ENCODE measurements around the gene DNAH2. TPM values are rescaled to one million over a fixed set of nuclear protein-coding genes. Genes with fewer than 3 reads are reported as not detected.

DNAH2 gene
- total RNA-seq, 1 donor: under 0.01 TPM

GRCh38 chr17:7881276-7882054, 163.9 kb downstream of the DNAH2 start:
- H3K4me3 ChIP-seq (ENCODE audit: low read depth, low read length): no peak overlapping the region
- DNase-seq (ENCODE audit: low read depth): no peak
- TF ChIP-seq CTCF (IDR thresholded peaks at IDR 0.05; ENCODE audit: insufficient read depth, low read length): no peak

- H3K4me3 ChIP-seq (ENCODE audit: low read depth, low read length): no peak overlapping the region
- DNase-seq (ENCODE audit: low read depth): no peak
- TF ChIP-seq CTCF (IDR thresholded peaks at IDR 0.05; ENCODE audit: insufficient read depth, low read length): no peak
Observed at GRCh38 chr17:7882068-7882467, 164.5 kb downstream of the DNAH2 start.

- H3K4me3 ChIP-seq (ENCODE audit: low read depth, low read length): peak overlapping the region; percentile 22
- no peak for DNase-seq (ENCODE audit: low read depth)
- TF ChIP-seq CTCF (IDR thresholded peaks at IDR 0.05; ENCODE audit: insufficient read depth, low read length): no peak
Observed at GRCh38 chr17:7882629-7883028, 165.1 kb downstream of the DNAH2 start.

Other genes starting within 250 kb of the DNAH2 start
- 37.4 and 45.5 TPM in 2 replicates for gene ZBTB4, start 238.1 kb upstream of the DNAH2 start, total RNA-seq (ENCODE audit: low replicate concordance)
- gene SLC35G6, start 236.3 kb upstream of the DNAH2 start, total RNA-seq (ENCODE audit: low replicate concordance): not detected in 2 replicates
- 72.9 and 74.1 TPM in 2 replicates for gene POLR2A, start 233.4 kb upstream of the DNAH2 start, total RNA-seq (ENCODE audit: low replicate concordance)
- gene TNFSF12, start 168.7 kb upstream of the DNAH2 start, total RNA-seq (ENCODE audit: low replicate concordance): 10.1 and 14.5 TPM in 2 replicates
- gene TNFSF13, start 159.0 kb upstream of the DNAH2 start, total RNA-seq (ENCODE audit: low replicate concordance): 1.1 and 1.4 TPM in 2 replicates
- 14.6 and 60.4 TPM in 2 replicates for gene SENP3, start 155.8 kb upstream of the DNAH2 start, total RNA-seq (ENCODE audit: low replicate concordance)
- gene CD68, start 138.1 kb upstream of the DNAH2 start, total RNA-seq (ENCODE audit: low replicate concordance): 4.9 and 71.7 TPM in 2 replicates
- gene MPDU1, start 133.9 kb upstream of the DNAH2 start, total RNA-seq (ENCODE audit: low replicate concordance): 32.3 and 127 TPM in 2 replicates
- 0.57 and 1.4 TPM in 2 replicates for gene SOX15, start 127.7 kb upstream of the DNAH2 start, total RNA-seq (ENCODE audit: low replicate concordance)
- 27.1 and 33.1 TPM in 2 replicates for gene FXR2, start 102.8 kb upstream of the DNAH2 start, total RNA-seq (ENCODE audit: low replicate concordance)
- 34.5 and 82.2 TPM in 2 replicates for gene SAT2, start 89.9 kb upstream of the DNAH2 start, total RNA-seq (ENCODE audit: low replicate concordance)
- 0.25 and 0.36 TPM in 2 replicates for gene SHBG, start 87.6 kb upstream of the DNAH2 start, total RNA-seq (ENCODE audit: low replicate concordance)
- gene ATP1B2, start 66.8 kb upstream of the DNAH2 start, total RNA-seq (ENCODE audit: low replicate concordance): not detected in 2 replicates
- gene TP53, start 30.3 kb upstream of the DNAH2 start, total RNA-seq (ENCODE audit: low replicate concordance): 17.8 and 68.7 TPM in 2 replicates
- 7.4 and 11.0 TPM in 2 replicates for gene WRAP53, start 29.3 kb upstream of the DNAH2 start, total RNA-seq (ENCODE audit: low replicate concordance)
- 0.90 and 3.9 TPM in 2 replicates for gene EFNB3, start 12.5 kb upstream of the DNAH2 start, total RNA-seq (ENCODE audit: low replicate concordance)
- gene KDM6B, start 116.5 kb downstream of the DNAH2 start, total RNA-seq (ENCODE audit: low replicate concordance): 5.7 and 32.1 TPM in 2 replicates
- 0.18 TPM in 1 of 2 replicates, not detected in the other for gene TMEM88, start 137.3 kb downstream of the DNAH2 start, total RNA-seq (ENCODE audit: low replicate concordance)
- gene NAA38, start 139.8 kb downstream of the DNAH2 start, total RNA-seq (ENCODE audit: low replicate concordance): 39.1 and 41.1 TPM in 2 replicates
- gene CYB5D1, start 140.3 kb downstream of the DNAH2 start, total RNA-seq (ENCODE audit: low replicate concordance): 6.8 and 11.2 TPM in 2 replicates
- gene CHD3, start 171.0 kb downstream of the DNAH2 start, total RNA-seq (ENCODE audit: low replicate concordance): 81.5 and 143 TPM in 2 replicates
- gene RNF227, start 198.5 kb downstream of the DNAH2 start, total RNA-seq (ENCODE audit: low replicate concordance): 2.8 and 27.4 TPM in 2 replicates
- 1.3 TPM in 1 of 2 replicates, not detected in the other for gene KCNAB3, start 212.1 kb downstream of the DNAH2 start, total RNA-seq (ENCODE audit: low replicate concordance)
- gene TRAPPC1, start 214.2 kb downstream of the DNAH2 start, total RNA-seq (ENCODE audit: low replicate concordance): 15.3 and 48.8 TPM in 2 replicates
- 31.4 and 34.9 TPM in 2 replicates for gene CNTROB, start 214.5 kb downstream of the DNAH2 start, total RNA-seq (ENCODE audit: low replicate concordance)

All from fibroblast of the aortic adventitia (primary cell).